K562 (cell line): ENCODE measurements around the gene DGLUCY. TPM values are rescaled to one million over a fixed set of nuclear protein-coding genes. Genes with fewer than 3 reads are reported as not detected.

ENCODE experiments used
- ATF7 ChIP-seq: fragments of 450-650 bp; IDR thresholded peaks from 2 replicates; pipeline ENCODE4 v1.7.1; 2014; ENCODE audit warnings: mild to moderate bottlenecking, moderate library complexity
- ELF2 ChIP-seq: fragments of 250-450 bp; sonication (Bioruptor Pico); IDR thresholded peaks from 2 replicates; pipeline ENCODE4 v1.5.0; 2021; ENCODE audit warnings: mild to moderate bottlenecking
- FOXM1 ChIP-seq, 2 experiments: fragments of 450-650 bp in 1 of 2; sonication (generic) in 1 of 2; formaldehyde crosslinking in 1 of 2; IDR thresholded peaks; 2 replicates each; pipeline versions ENCODE4 v1.6.1 to v1.9.0; 2017 to 2022; ENCODE audit warnings: low read depth in 2 of 2, mild to moderate bottlenecking in 2 of 2, missing genetic modification reagents in 1 of 2, moderate library complexity in 1 of 2
- GATA2 ChIP-seq: sonication (generic); formaldehyde crosslinking; IDR thresholded peaks from 2 replicates; pipeline ENCODE4 v1.4.0; 2020; ENCODE audit warnings: mild to moderate bottlenecking, missing genetic modification reagents
- HCFC1 ChIP-seq: IDR thresholded peaks from 2 replicates; pipeline ENCODE4 v1.6.1; 2012; ENCODE audit warnings: low read depth, low read length, improper control_type of control experiment
- HLTF ChIP-seq: fragments of 450-650 bp; IDR thresholded peaks from 2 replicates; pipeline ENCODE4 v1.6.1; 2016
- KAT8 ChIP-seq: fragments of 450-650 bp; IDR thresholded peaks from 2 replicates; pipeline ENCODE4 v1.6.1; 2016; ENCODE audit warnings: low read depth, mild to moderate bottlenecking
- MYBL2 ChIP-seq, 2 experiments: fragments of 450-650 bp in 1 of 2; sonication (generic) in 1 of 2; formaldehyde crosslinking in 1 of 2; IDR thresholded peaks; 2 replicates each; pipeline versions ENCODE4 v1.6.1 to v1.8.1; 2017 to 2022; ENCODE audit warnings: borderline replicate concordance in 1 of 2, inconsistent platforms in 1 of 2, low read depth in 1 of 2, mild to moderate bottlenecking in 1 of 2, missing genetic modification reagents in 1 of 2, moderate library complexity in 1 of 2
- PKNOX1 ChIP-seq: fragments of 450-650 bp; IDR thresholded peaks from 2 replicates; pipeline ENCODE4 v1.6.1; 2016
- SMAD1 ChIP-seq: fragments of 150-350 bp; IDR thresholded peaks from 2 replicates; pipeline ENCODE4 v1.6.1; 2014; ENCODE audit warnings: low read length, low read depth; ENCODE audit not compliant: partially characterized antibody
- YY1 ChIP-seq, 3 experiments: IDR thresholded peaks; 2 replicates each; pipeline ENCODE4 v1.6.1; 2011; ENCODE audit warnings: low read length in 2 of 3, mild to moderate bottlenecking in 2 of 3, moderate library complexity in 2 of 3, borderline replicate concordance in 1 of 3, control low read depth in 1 of 3, low read depth in 1 of 3; ENCODE audit not compliant: insufficient read depth in 3 of 3, insufficient replicate concordance in 2 of 3, control insufficient read depth in 1 of 3, insufficient read length in 1 of 3; ENCODE audit errors: extremely low read depth in 1 of 3
- ZBTB1 ChIP-seq: sonication (generic); formaldehyde crosslinking; IDR thresholded peaks from 2 replicates; pipeline ENCODE4 v1.8.1; 2023; ENCODE audit warnings: missing genetic modification reagents, low read depth, mild to moderate bottlenecking, borderline replicate concordance
- ZNF239 ChIP-seq: fragments of 250-450 bp; sonication (Bioruptor Pico); IDR thresholded peaks from 2 replicates; pipeline ENCODE4 v1.4.0; 2020; ENCODE audit warnings: mild to moderate bottlenecking
- ZNF282 ChIP-seq: sonication (generic); formaldehyde crosslinking; IDR thresholded peaks from 2 replicates; pipeline ENCODE4 v1.8.1; 2023; ENCODE audit warnings: missing genetic modification reagents
- ZNF3 ChIP-seq: fragments of 250-450 bp; sonication (Bioruptor Pico); IDR thresholded peaks from 2 replicates; pipeline ENCODE4 v1.5.0; 2021; ENCODE audit warnings: mild to moderate bottlenecking, moderate library complexity
- ZNF347 ChIP-seq: fragments of 450-650 bp; formaldehyde crosslinking; IDR thresholded peaks from 2 replicates; pipeline ENCODE4 v1.4.0; 2020; ENCODE audit warnings: low read depth, mild to moderate bottlenecking, moderate library complexity
- ZNF512 ChIP-seq: IDR thresholded peaks from 2 replicates; pipeline ENCODE4 v1.6.1; 2016; ENCODE audit warnings: missing genetic modification characterization, missing compliant biosample characterization
- polyA plus RNA-seq, 8 experiments: library from polyadenylated mRNA; depleted of rRNA in 4 of 8; stranded (reverse) in 5 of 8; unstranded in 3 of 8; fragments of >200 nt; fragmentation: Nextera tagmentation in 2 of 8; fragmentation: Illumina TruSeq in 1 of 8; extraction: Ambion mirVana in 2 of 8; extraction: Trizol in 1 of 8; gene quantifications; 2 replicates each; pipeline versions ENCODE4 v1.2.1 to v1.2.3, GENCODE V29; 2011 to 2014; ENCODE audit warnings: inconsistent platforms in 1 of 8, missing spikeins in 1 of 8
- total RNA-seq, 7 experiments: library from RNA; depleted of rRNA in 6 of 7; stranded (reverse); fragments of >200 nt in 6 of 7; fragmentation: Illumina TruSeq in 2 of 7; extraction: Trizol in 2 of 7; gene quantifications; 2 replicates each; pipeline versions ENCODE4 v1.2.1 to v1.2.3, GENCODE V29; 2011 to 2021; ENCODE audit warnings: low replicate concordance in 1 of 7

The DGLUCY gene
- total and polyA plus RNA-seq, 9 of the 15 experiments (the other 6 are each of a cell fraction or from before 2014, with no cell fraction given), result 9.9 to 28.4 (median 21.0) TPM

- TF ChIP-seq ZNF3, result no peak
- TF ChIP-seq YY1 (IDR thresholded peaks at IDR 0.05; ENCODE audit: borderline replicate concordance in 1 of 3, control insufficient read depth in 1 of 3, extremely low read depth in 1 of 3, insufficient read depth in 3 of 3, insufficient read length in 1 of 3, insufficient replicate concordance in 2 of 3, low read depth in 1 of 3, low read length in 2 of 3), result peak in 2 of 3 experiments; percentile 21 to 76
- peak; percentile 92 for TF ChIP-seq ZNF239
- TF ChIP-seq ATF7, result peak; percentile 67
- TF ChIP-seq ZNF512 (tag), result no peak
- peak; percentile 70; the same call in 1 of the 2 replicates for TF ChIP-seq GATA2
- no peak for TF ChIP-seq HCFC1
- no peak for TF ChIP-seq SMAD1
- TF ChIP-seq ZNF347, result no peak
- peak; percentile 74 for TF ChIP-seq ELF2 (CRISPR knock-in tag)
- no peak for TF ChIP-seq MYBL2 (IDR thresholded peaks at IDR 0.05; ENCODE audit: low read depth)
- TF ChIP-seq MYBL2 (CRISPR knock-in tag; IDR thresholded peaks at IDR 0.05; ENCODE audit: borderline replicate concordance), result no peak
- TF ChIP-seq PKNOX1, result peak; percentile 88
- TF ChIP-seq ZBTB1 (CRISPR knock-in tag), result no peak
- TF ChIP-seq HLTF, result no peak
- no peak for TF ChIP-seq ZNF282
- peak; percentile 89 for TF ChIP-seq KAT8
- TF ChIP-seq FOXM1 (IDR thresholded peaks at IDR 0.05; ENCODE audit: low read depth), result peak; percentile 78
- no peak for TF ChIP-seq FOXM1 (CRISPR knock-in tag; IDR thresholded peaks at IDR 0.05; ENCODE audit: low read depth)
Measured at GRCh38 chr14:91267965-91268437, 154.1 kb downstream of the DGLUCY start (continued).
